K562 (cell line): ENCODE data around the gene OOSP2. TPM values are rescaled to one million over a fixed set of nuclear protein-coding genes. Genes with fewer than 3 reads are reported as not detected.

ENCODE experiments used
- ATAC-seq: fragments of 200-7000 bp; cut with Tn5 transposase; 3 replicates; pipeline ENCODE4 v1.9.1; 2020; ENCODE audit warnings: moderate library complexity
- BruUV-seq: library from RNA; stranded (reverse); fragments of 400-500 nt; replicated peaks from 2 replicates; lab custom pipeline; 2021; lab: Mats Ljungman, UMichigan
- CTCF ChIA-PET: fragments of 300-600 bp; formaldehyde crosslinking; extraction: SDS; loops from one replicate; lab custom pipeline; 2021; ENCODE audit warnings: low intra/inter-chr PET ratio; lab: Yijun Ruan, JAX
- POLR2A ChIA-PET: fragments of 300-600, 350-650 bp; sonication (Branson Sonifier 250); formaldehyde crosslinking; extraction: SDS; loops from one replicate; lab custom pipeline; 2021; ENCODE audit warnings: antibody characterized with exemption, inconsistent platforms; lab: Yijun Ruan, JAX
- DNase-seq, 4 experiments: peaks; one replicate each; pipeline versions ENCODE4 v3.0.0 to v3.0.0-alpha.2; 2011 to 2018; ENCODE audit warnings: low spot score in 3 of 4, mixed read lengths in 3 of 4; ENCODE audit errors: extremely low read depth in 1 of 4
- FAIRE-seq: peaks from 2 replicates; lab custom pipeline; 2011; peaks lifted over from hg19 to GRCh38; lab: Jason Lieb, UNC
- H2AFZ ChIP-seq: 2 replicates; pipeline ENCODE4 v1.6.0; 2011; ENCODE audit warnings: low read depth, low read length, control low read depth, inconsistent platforms
- H3K27ac ChIP-seq: fragments of 200-600 bp; 3 replicates; pipeline ENCODE4 v1.8.0; 2011; ENCODE audit warnings: low read depth, mild to moderate bottlenecking, control low read depth, inconsistent platforms, low read length, moderate library complexity, mixed read lengths; ENCODE audit errors: extremely low read depth
- H3K27me3 ChIP-seq, 2 experiments: fragments of 300-600 bp in 1 of 2; 2 replicates in 1 of 2; 3 replicates in 1 of 2; pipeline versions ENCODE4 v1.6.0 to v1.8.0; 2011; ENCODE audit warnings: inconsistent platforms in 2 of 2, low read length in 2 of 2, mild to moderate bottlenecking in 1 of 2, mixed read lengths in 1 of 2, moderate library complexity in 1 of 2; ENCODE audit not compliant: control insufficient read depth in 2 of 2, insufficient read depth in 2 of 2
- H3K36me3 ChIP-seq: fragments of 300-600 bp; 3 replicates; pipeline ENCODE4 v1.8.0; 2011; ENCODE audit warnings: mild to moderate bottlenecking, low read length, inconsistent platforms; ENCODE audit not compliant: control insufficient read depth, insufficient read depth
- H3K4me1 ChIP-seq, 2 experiments: fragments of 200-600 bp in 1 of 2; replicated peaks in 1 of 2; 2 replicates in 1 of 2; 3 replicates in 1 of 2; pipeline versions ENCODE4 v1.5.1 to v1.8.0; 2011; ENCODE audit warnings: inconsistent platforms in 2 of 2, low read length in 2 of 2, mild to moderate bottlenecking in 1 of 2, mixed read lengths in 1 of 2, moderate library complexity in 1 of 2; ENCODE audit not compliant: control insufficient read depth in 2 of 2, insufficient read depth in 2 of 2
- H3K4me2 ChIP-seq: 2 replicates; pipeline ENCODE4 v1.6.1; 2011; ENCODE audit warnings: low read length, control low read depth, inconsistent platforms, mixed read lengths; ENCODE audit not compliant: insufficient read depth
- H3K4me3 ChIP-seq: fragments of 200-600 bp; sonication (generic), shearing (Covaris generic); 2 replicates; pipeline ENCODE4 v1.5.1; 2016; ENCODE audit warnings: control low read depth, inconsistent platforms
- H3K79me2 ChIP-seq: fragments of 200-600 bp; 3 replicates; pipeline ENCODE4 v1.8.0; 2011; ENCODE audit warnings: low read length, inconsistent platforms; ENCODE audit not compliant: control insufficient read depth, insufficient read depth
- H3K9ac ChIP-seq, 2 experiments: 2 replicates each; pipeline versions ENCODE4 v1.6.0 to v1.6.1; 2011; ENCODE audit warnings: low read depth in 2 of 2, low read length in 2 of 2, control low read depth in 1 of 2, inconsistent platforms in 1 of 2, mild to moderate bottlenecking in 1 of 2, mixed read lengths in 1 of 2; ENCODE audit not compliant: insufficient read depth in 1 of 2
- H3K9me1 ChIP-seq: one replicate; pipeline ENCODE4 v1.6.0; 2011; ENCODE audit warnings: inconsistent platforms, mild to moderate bottlenecking, low read length, moderate library complexity; ENCODE audit not compliant: control insufficient read depth, insufficient read depth
- H3K9me3 ChIP-seq: replicated peaks from 2 replicates; pipeline ENCODE4 v1.5.1; 2011; ENCODE audit warnings: low read depth, low read length, inconsistent platforms; ENCODE audit not compliant: control insufficient read depth, insufficient read depth
- H4K20me1 ChIP-seq: replicated peaks from 2 replicates; pipeline ENCODE4 v1.6.1; 2011; ENCODE audit warnings: low read length, inconsistent platforms, mixed read lengths; ENCODE audit not compliant: control insufficient read depth, insufficient read depth
- C11orf30 ChIP-seq: fragments of 450-650 bp; IDR thresholded peaks from 2 replicates; pipeline ENCODE4 v1.6.1; 2016; ENCODE audit warnings: low read depth, mild to moderate bottlenecking
- CBX3 ChIP-seq, 2 experiments: IDR thresholded peaks; 1 replicate in 1 of 2; 2 replicates in 1 of 2; pipeline ENCODE4 v1.6.1; 2012; ENCODE audit warnings: inconsistent platforms in 2 of 2, low read length in 2 of 2, borderline replicate concordance in 1 of 2, control low read depth in 1 of 2
- CBX5 ChIP-seq: IDR thresholded peaks from 2 replicates; pipeline ENCODE4 v1.6.1; 2014; ENCODE audit warnings: low read depth, borderline replicate concordance
- CEBPG ChIP-seq, 3 experiments: fragments of 200-800 bp in 1 of 3; sonication (Bioruptor generic) in 1 of 3; sonication (generic) in 1 of 3; formaldehyde crosslinking in 1 of 3; IDR thresholded peaks in 2 of 3; conservative IDR thresholded peaks in 1 of 3; 2 replicates each; pipeline versions ENCODE4 v1.6.1 to v1.8.0; 2016 to 2022; ENCODE audit warnings: missing compliant biosample characterization in 2 of 3, missing genetic modification characterization in 2 of 3, mild to moderate bottlenecking in 1 of 3, missing genetic modification reagents in 1 of 3
- CTBP1 ChIP-seq: fragments of 450-650 bp; IDR thresholded peaks from 2 replicates; pipeline ENCODE4 v1.6.1; 2016; ENCODE audit warnings: borderline replicate concordance
- NFE2L1 ChIP-seq: fragments of 450-650 bp; IDR thresholded peaks from 2 replicates; pipeline ENCODE4 v1.6.1; 2016; ENCODE audit warnings: missing genetic modification characterization, low read depth, mild to moderate bottlenecking, missing compliant biosample characterization, moderate library complexity, borderline replicate concordance
- RBM25 ChIP-seq: fragments of 200-400 bp; formaldehyde crosslinking; IDR thresholded peaks from 2 replicates; pipeline ENCODE4 v1.6.1; 2018; ENCODE audit warnings: low read length, low read depth, moderate library complexity; ENCODE audit not compliant: severe bottlenecking
- TRIM24 ChIP-seq, 2 experiments: fragments of 450-650 bp; IDR thresholded peaks; 2 replicates each; pipeline ENCODE4 v1.6.1; 2016
- TRIM28 ChIP-seq: fragments of 450-650 bp; IDR thresholded peaks from 2 replicates; pipeline ENCODE4 v1.6.1; 2017
- ZNF316 ChIP-seq: fragments of 450-650 bp; IDR thresholded peaks from 2 replicates; pipeline ENCODE4 v1.6.1; 2016
- ZNF561 ChIP-seq: fragments of 450-650 bp; formaldehyde crosslinking; conservative IDR thresholded peaks from 2 replicates; pipeline ENCODE4 v1.4.0; 2020; ENCODE audit warnings: mild to moderate bottlenecking, moderate library complexity
- WGBS: fragments of 100-300 bp; shearing (Covaris generic); methylation state at CpG from one replicate; pipeline ENCODE4 v1.1.6; 2016; ENCODE audit warnings: low coverage, mixed read lengths; ENCODE audit not compliant: insufficient coverage; ENCODE audit errors: missing lambda C conversion rate; 5-methylcytosine and 5-hydroxymethylcytosine counted together
- in situ Hi-C: fragments of 300-500 bp; cut with MboI; formaldehyde crosslinking; loops from 4 replicates; pipeline ENCODE4 v1.15.0; 2018; ENCODE audit warnings: inconsistent platforms, mixed read lengths
- intact Hi-C: fragments of 100-400 bp; cut with micrococcal nuclease; formaldehyde crosslinking; loops from 2 replicates; pipeline ENCODE4 v1.14.2; 2022
- polyA plus RNA-seq, 8 experiments: library from polyadenylated mRNA; depleted of rRNA in 4 of 8; stranded (reverse) in 5 of 8; unstranded in 3 of 8; fragments of >200 nt; fragmentation: Nextera tagmentation in 2 of 8; fragmentation: Illumina TruSeq in 1 of 8; extraction: Ambion mirVana in 2 of 8; extraction: Trizol in 1 of 8; gene quantifications; 2 replicates each; pipeline versions ENCODE4 v1.2.1 to v1.2.3, GENCODE V29; 2011 to 2014; ENCODE audit warnings: inconsistent platforms in 1 of 8, missing spikeins in 1 of 8
- total RNA-seq, 7 experiments: library from RNA; depleted of rRNA in 6 of 7; stranded (reverse); fragments of >200 nt in 6 of 7; fragmentation: Illumina TruSeq in 2 of 7; extraction: Trizol in 2 of 7; gene quantifications; 2 replicates each; pipeline versions ENCODE4 v1.2.1 to v1.2.3, GENCODE V29; 2011 to 2021; ENCODE audit warnings: low replicate concordance in 1 of 7
- TF ChIP-seq, protein P1 (sequence below): fragments of 250-450 bp; sonication (Bioruptor Pico); IDR thresholded peaks from 2 replicates; pipeline ENCODE4 v1.8.0; 2021; ENCODE audit warnings: moderate library complexity, mild to moderate bottlenecking, inconsistent platforms

The OOSP2 gene
- total and polyA plus RNA-seq, 9 of the 15 experiments (the other 6 are each of a cell fraction or from before 2014, with no cell fraction given) = 0.14 to 1.5 (median 0.32) TPM; not detected in 4

DNA sequence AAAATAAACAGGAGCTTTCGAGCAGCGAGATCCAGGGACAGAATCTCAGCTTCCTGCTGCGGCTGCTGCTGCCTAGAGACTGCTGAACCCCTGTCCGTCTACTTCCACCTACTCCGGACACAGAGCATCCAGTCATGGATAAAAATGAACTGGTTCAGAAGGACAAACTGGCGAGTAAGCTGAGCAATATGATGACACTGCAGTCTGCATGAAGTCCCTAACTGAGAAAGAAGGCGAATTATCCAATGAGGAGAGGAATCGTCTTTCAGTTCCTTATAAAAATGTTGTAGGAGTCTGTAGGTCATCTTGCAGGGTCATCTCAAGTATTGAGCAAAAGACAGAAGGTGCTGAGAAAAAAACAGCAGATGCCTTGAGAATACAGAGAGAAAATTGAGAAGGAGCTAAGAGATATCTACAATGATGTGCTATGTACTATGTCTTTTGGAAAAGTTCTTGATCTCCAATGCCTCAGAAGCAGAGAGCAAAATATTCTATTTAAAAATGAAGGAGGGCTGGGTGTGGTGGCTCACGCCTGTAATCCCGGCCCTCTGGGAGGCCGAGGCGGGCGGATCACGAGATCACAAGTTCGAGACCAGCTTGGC lies 37.1 kb downstream of the OOSP2 start:
- no TSS peak for BruUV-seq
- ChIA-PET POLR2A (interaction anchor here (1.2 kb wide), 1 partner anchor 9 kb away, joined by 3 read pairs; no protein-coding TSS in a partner anchor), CTCF (no interaction called here)
- no peak for TF ChIP-seq CTBP1
- peak; percentile 30; the same call in 1 of the 2 replicates for TF ChIP-seq C11orf30
- TF ChIP-seq CBX3 (IDR thresholded peaks at IDR 0.05; ENCODE audit: borderline replicate concordance in 1 of 2, low read length in 2 of 2) = 0 out of 3 replicates have a peak, but pooled peaks of 1 of the 2 experiments have one; percentile 50
- TF ChIP-seq TRIM24 (IDR thresholded peaks at IDR 0.05) = peak; percentile 35 to 43; a peak in 2 of 4 replicates
- no peak for TF ChIP-seq RBM25
- no peak for TF ChIP-seq NFE2L1 (tag)
- TF ChIP-seq CBX5 = 0 out of 2 replicates have a peak, but pooled peaks have one; percentile 52
- no peak for TF ChIP-seq ZNF561 (CRISPR knock-in tag)
- TF ChIP-seq ZNF316 = peak; percentile 57
- peak; percentile 50; the same call in 1 of the 2 replicates for TF ChIP-seq TRIM28
- TF ChIP-seq CEBPG (CRISPR knock-in tag; IDR thresholded peaks at IDR 0.05) = no peak
- TF ChIP-seq CEBPG (tag; conservative IDR thresholded peaks at IDR 0.05 in 1 of 2, IDR thresholded peaks at IDR 0.05 in 1 of 2) = no peak
- TF ChIP-seq, protein P1, sequence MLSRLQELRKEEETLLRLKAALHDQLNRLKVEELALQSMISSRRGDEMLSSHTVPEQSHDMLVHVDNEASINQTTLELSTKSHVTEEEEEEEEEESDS = no peak
- H3K4me3 ChIP-seq = no peak overlapping the region
- FAIRE-seq (peak; percentile 37), ATAC-seq (no peak), DNase-seq (no peak)
- in situ Hi-C loops = no loop called here
- H3K27me3 ChIP-seq = no peaks in the 10 kb centered on the region
- intact Hi-C loops = no loop called here
- H3K9ac ChIP-seq = no peak overlapping the region
- H3K4me2 ChIP-seq = no peak overlapping the region
- H3K9me3 ChIP-seq = peaks cover 7% of the 10 kb centered on the region
- no peaks in the 10 kb centered on the region for H4K20me1 ChIP-seq
- no peaks in the 10 kb centered on the region for H3K9me1 ChIP-seq
- no peaks in the 10 kb centered on the region for H3K79me2 ChIP-seq
- no peaks in the 10 kb centered on the region for H3K36me3 ChIP-seq
- no peak overlapping the region for H2AFZ ChIP-seq
- WGBS = 78% methylated on average over 11 of the region's 15 CpGs
- no peak overlapping the region for H3K27ac ChIP-seq
- H3K4me1 ChIP-seq = peaks cover 0 to 3% of the 10 kb centered on the region in 2 experiments; a peak in 2 of 5 replicates
